Measurements from ENCODE around the gene RNPEPL1. TPM values are rescaled to one million over a fixed set of nuclear protein-coding genes. Genes with fewer than 3 reads are reported as not detected.
A peak's percentile ranks its signal among the peaks of the same experiment; 100 is the strongest.

The RNPEPL1 gene
- total RNA-seq, 1 experiment from 2014 or later: 101 TPM

DNA sequence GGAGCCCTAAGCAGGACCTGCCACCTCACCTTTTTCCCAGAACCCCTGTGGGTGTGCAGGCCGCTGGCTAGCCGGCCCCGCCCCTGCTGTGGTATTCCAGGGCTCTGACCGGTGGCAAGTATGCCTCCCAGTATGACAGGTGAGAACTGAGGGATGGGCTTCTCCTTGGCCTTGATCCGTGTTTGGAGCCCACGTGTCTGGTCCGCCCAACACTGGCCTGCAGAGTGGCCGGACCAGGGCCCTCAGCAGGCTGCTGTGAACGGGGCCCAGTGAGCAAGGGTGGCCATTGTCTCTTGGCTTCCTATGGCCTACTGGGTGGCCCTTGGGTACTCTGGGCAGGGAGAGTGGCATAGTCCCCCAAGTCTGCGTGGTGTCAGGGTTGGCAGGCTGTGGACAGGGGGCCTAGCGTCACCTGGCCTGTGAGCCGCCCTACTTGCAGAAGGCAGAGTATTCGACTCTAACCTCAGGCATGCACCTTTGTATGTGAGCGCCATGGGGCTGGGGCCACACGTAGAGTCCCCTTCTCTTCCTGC is 1.8 kb downstream of the RNPEPL1 start:
- Histone ChIP-seq H3K27ac (no peak overlapping the region), H4K20me1 (ENCODE audit: insufficient read depth) (peaks cover 51% of the 10 kb centered on the region), H2AFZ (no peak overlapping the region), H3F3A (ENCODE audit: insufficient read depth, low read depth) (peaks cover 10% of the 10 kb centered on the region), H3K27me3 (ENCODE audit: insufficient read depth, low read depth) (no peaks in the 10 kb centered on the region), H3K4me1 (replicated peaks; ENCODE audit: insufficient read depth) (peaks cover 38% of the 10 kb centered on the region), H3K79me2 (ENCODE audit: low read depth) (peaks cover 38% of the 10 kb centered on the region), H3K4me2 (peak overlapping the region; percentile 99), H3K9me2 (ENCODE audit: insufficient read depth) (no peaks in the 10 kb centered on the region), H3K4me3 (peak overlapping the region; percentile 81; the same call in 1 of the 2 replicates), H3K36me3 (ENCODE audit: low read depth) (no peaks in the 10 kb centered on the region), H3K9me3 (ENCODE audit: insufficient read depth, low read depth) (no peaks in the 10 kb centered on the region)
- peak in 1 of 2 experiments; percentile 74 for DNase-seq
- BruUV-seq (replicated peaks): no TSS peak
- intact Hi-C loops (cut with micrococcal nuclease; ENCODE audit: unreplicated experiment): loop anchor here (5.0 to 10.0 kb wide), 7 partner anchors 58 to 505 kb away; partner anchors contain the start of gene GPC1
- POLR2A ChIA-PET (ENCODE audit: unreplicated experiment): no interaction called here
- CTCF ChIA-PET: no interaction called here
- TF ChIP-seq EZH2 (IDR thresholded peaks at IDR 0.05; ENCODE audit: low read depth): no peak
- TF ChIP-seq, protein P1, sequence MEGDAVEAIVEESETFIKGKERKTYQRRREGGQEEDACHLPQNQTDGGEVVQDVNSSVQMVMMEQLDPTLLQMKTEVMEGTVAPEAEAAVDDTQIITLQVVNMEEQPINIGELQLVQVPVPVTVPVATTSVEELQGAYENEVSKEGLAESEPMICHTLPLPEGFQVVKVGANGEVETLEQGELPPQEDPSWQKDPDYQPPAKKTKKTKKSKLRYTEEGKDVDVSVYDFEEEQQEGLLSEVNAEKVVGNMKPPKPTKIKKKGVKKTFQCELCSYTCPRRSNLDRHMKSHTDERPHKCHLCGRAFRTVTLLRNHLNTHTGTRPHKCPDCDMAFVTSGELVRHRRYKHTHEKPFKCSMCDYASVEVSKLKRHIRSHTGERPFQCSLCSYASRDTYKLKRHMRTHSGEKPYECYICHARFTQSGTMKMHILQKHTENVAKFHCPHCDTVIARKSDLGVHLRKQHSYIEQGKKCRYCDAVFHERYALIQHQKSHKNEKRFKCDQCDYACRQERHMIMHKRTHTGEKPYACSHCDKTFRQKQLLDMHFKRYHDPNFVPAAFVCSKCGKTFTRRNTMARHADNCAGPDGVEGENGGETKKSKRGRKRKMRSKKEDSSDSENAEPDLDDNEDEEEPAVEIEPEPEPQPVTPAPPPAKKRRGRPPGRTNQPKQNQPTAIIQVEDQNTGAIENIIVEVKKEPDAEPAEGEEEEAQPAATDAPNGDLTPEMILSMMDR (conservative IDR thresholded peaks at IDR 0.05): no peak

DNA sequence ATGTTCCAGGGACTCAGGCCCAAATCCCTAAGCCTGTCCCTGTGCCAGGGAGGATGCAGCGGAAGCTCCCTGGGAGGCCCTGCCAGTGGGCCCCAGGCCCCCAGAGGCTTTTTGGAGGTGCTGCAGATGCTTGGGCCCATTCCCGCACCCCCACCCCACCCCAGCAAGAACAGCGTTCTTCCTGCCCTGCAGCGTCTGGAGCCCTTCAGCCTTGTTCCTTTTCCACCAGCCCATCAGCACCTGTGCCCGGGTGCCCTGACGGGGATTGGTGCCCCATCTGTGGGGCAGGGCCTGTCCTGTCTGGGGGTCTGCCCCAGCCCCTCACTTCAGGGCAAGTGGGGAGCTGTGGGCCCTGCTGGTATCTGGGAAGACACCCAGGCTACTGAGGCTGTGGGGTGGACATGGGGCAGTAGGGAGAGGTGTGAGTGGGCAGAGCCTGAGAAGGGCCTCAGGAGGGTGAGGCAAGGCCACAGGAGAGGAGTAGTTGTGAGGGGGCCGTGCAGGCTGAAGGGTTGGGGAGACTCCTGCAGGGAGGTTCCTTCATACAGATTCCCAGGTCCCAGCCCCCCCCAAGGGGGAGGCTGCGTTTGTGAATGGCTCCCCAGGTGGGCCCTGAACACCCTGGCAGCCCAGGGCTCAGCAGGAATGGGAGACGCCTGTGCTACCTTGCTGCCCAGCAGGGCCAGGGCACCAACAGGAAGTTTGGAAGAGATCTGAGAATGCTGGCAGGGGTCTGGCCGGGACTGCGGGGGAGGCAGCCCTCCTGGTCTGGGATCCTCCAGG is 2.4 kb downstream of the RNPEPL1 start:
- no peak overlapping the region for H3K27ac ChIP-seq
- peak overlapping the region; percentile 99 for H3K4me2 ChIP-seq

DNA sequence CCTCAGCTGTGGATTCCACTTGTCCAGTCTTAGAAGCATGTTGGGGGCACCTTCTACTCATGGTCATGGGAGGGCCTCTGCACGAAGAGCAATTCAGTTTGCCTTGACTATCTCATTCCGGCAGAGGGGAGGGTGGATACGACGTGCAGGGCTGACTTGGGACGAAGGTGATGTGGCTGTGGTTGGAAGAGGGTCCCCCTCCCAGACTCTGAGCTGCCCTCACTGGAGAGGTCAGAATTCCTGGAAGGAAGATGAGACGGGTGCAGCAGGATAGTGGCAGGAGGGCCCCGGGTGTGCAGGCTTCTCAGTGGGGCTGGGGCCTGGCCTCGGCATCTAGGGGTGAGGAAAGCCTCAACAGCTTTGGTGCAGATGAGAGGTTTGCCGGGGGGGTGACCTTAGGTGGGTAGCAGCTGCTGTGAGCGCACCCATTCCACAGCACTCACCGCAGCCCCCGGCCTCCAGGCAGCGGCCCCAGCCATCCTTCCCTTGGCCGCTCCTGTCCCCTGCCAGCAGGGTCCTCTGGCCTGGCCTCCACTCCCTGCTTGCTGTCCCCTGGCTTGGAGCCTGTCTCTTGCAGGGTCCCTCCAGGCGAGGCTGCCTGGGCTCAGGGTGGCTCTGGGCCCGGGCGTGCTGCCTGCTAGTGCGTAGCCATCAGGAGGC is 3.2 kb downstream of the RNPEPL1 start:
- no peaks in the 10 kb centered on the region for H3K27me3 ChIP-seq (ENCODE audit: insufficient read depth, low read depth)
- H3F3A ChIP-seq (ENCODE audit: insufficient read depth, low read depth): no peaks in the 10 kb centered on the region; the same call in none of the 2 replicates
- H3K4me3 ChIP-seq: no peak overlapping the region
- no peak overlapping the region for H2AFZ ChIP-seq
- H3K36me3 ChIP-seq (ENCODE audit: low read depth): peaks cover 4% of the 10 kb centered on the region
- H3K4me1 ChIP-seq (replicated peaks; ENCODE audit: insufficient read depth): peaks cover 27% of the 10 kb centered on the region
- CTCF ChIA-PET: no interaction called here
- H3K9me3 ChIP-seq (ENCODE audit: insufficient read depth, low read depth): no peaks in the 10 kb centered on the region
- BruUV-seq (replicated peaks): no TSS peak
- POLR2A ChIA-PET (ENCODE audit: unreplicated experiment): no interaction called here
- TF ChIP-seq, protein P1 (conservative IDR thresholded peaks at IDR 0.05): no peak
- TF ChIP-seq EZH2 (IDR thresholded peaks at IDR 0.05; ENCODE audit: low read depth): no peak
- no peak overlapping the region for H3K4me2 ChIP-seq
- H3K79me2 ChIP-seq (ENCODE audit: low read depth): peaks cover 45% of the 10 kb centered on the region
- no peak for DNase-seq
- intact Hi-C loops (cut with micrococcal nuclease; ENCODE audit: unreplicated experiment): no loop called here
- no peaks in the 10 kb centered on the region for H3K9me2 ChIP-seq (ENCODE audit: insufficient read depth)
- no peak overlapping the region for H3K27ac ChIP-seq
- peaks cover 64% of the 10 kb centered on the region for H4K20me1 ChIP-seq (ENCODE audit: insufficient read depth)

More for the DNA sequence above, 2.4 kb downstream of the RNPEPL1 start:
- peaks cover 31% of the 10 kb centered on the region for H3K4me1 ChIP-seq (replicated peaks; ENCODE audit: insufficient read depth)
- no peak overlapping the region for H3K4me3 ChIP-seq
- peaks cover 37% of the 10 kb centered on the region for H3K79me2 ChIP-seq (ENCODE audit: low read depth)
- H3K27me3 ChIP-seq (ENCODE audit: insufficient read depth, low read depth): no peaks in the 10 kb centered on the region
- H4K20me1 ChIP-seq (ENCODE audit: insufficient read depth): peaks cover 57% of the 10 kb centered on the region
- TF ChIP-seq, protein P1 (conservative IDR thresholded peaks at IDR 0.05): no peak
- no peak for TF ChIP-seq EZH2 (IDR thresholded peaks at IDR 0.05; ENCODE audit: low read depth)
- H3K9me3 ChIP-seq (ENCODE audit: insufficient read depth, low read depth): no peaks in the 10 kb centered on the region
- H3K9me2 ChIP-seq (ENCODE audit: insufficient read depth): no peaks in the 10 kb centered on the region
- H3K36me3 ChIP-seq (ENCODE audit: low read depth): no peaks in the 10 kb centered on the region
- H3F3A ChIP-seq (ENCODE audit: insufficient read depth, low read depth): peaks cover 5% of the 10 kb centered on the region
- DNase-seq: no peak
- ChIA-PET POLR2A (ENCODE audit: unreplicated experiment) (no interaction called here), CTCF (no interaction called here)
- H2AFZ ChIP-seq: no peak overlapping the region
- no TSS peak for BruUV-seq (replicated peaks)
- intact Hi-C loops (cut with micrococcal nuclease; ENCODE audit: unreplicated experiment): no loop called here
